MM.1S (cell line): Measurements from ENCODE around the gene THSD7B.

Experiments
- EZH2 ChIP-seq: fragments of 300-600 bp; sonication (generic); optimal IDR thresholded peaks from 2 replicates; pipeline ENCODE3; 2017; ENCODE audit warnings: low read depth, mild to moderate bottlenecking, antibody characterized with exemption, low read length, mixed read lengths
- EZH2phosphoT487 ChIP-seq: fragments of 300-600 bp; sonication (generic); IDR thresholded peaks from 2 replicates; pipeline ENCODE4 v1.6.1; 2018; ENCODE audit warnings: antibody characterized with exemption, low read length
- TF ChIP-seq, protein P1 (sequence below): fragments of 300-600 bp; sonication (generic); IDR thresholded peaks from 2 replicates; pipeline ENCODE4 v1.5.1; 2016; ENCODE audit warnings: antibody characterized with exemption, low read length, mixed read lengths

GRCh38 chr2:137444970-137445369, 679.6 kb downstream of the THSD7B start:
- TF ChIP-seq EZH2phosphoT487 (no peak), EZH2 (no peak)
- TF ChIP-seq, protein P1, sequence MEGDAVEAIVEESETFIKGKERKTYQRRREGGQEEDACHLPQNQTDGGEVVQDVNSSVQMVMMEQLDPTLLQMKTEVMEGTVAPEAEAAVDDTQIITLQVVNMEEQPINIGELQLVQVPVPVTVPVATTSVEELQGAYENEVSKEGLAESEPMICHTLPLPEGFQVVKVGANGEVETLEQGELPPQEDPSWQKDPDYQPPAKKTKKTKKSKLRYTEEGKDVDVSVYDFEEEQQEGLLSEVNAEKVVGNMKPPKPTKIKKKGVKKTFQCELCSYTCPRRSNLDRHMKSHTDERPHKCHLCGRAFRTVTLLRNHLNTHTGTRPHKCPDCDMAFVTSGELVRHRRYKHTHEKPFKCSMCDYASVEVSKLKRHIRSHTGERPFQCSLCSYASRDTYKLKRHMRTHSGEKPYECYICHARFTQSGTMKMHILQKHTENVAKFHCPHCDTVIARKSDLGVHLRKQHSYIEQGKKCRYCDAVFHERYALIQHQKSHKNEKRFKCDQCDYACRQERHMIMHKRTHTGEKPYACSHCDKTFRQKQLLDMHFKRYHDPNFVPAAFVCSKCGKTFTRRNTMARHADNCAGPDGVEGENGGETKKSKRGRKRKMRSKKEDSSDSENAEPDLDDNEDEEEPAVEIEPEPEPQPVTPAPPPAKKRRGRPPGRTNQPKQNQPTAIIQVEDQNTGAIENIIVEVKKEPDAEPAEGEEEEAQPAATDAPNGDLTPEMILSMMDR = no peak
